Measurements from ENCODE around the gene UBXN6. TPM values are rescaled to one million over a fixed set of nuclear protein-coding genes. Genes with fewer than 3 reads are reported as not detected.
A peak's percentile ranks its signal among the peaks of the same experiment; 100 is the strongest.

The UBXN6 gene
- total and polyA plus RNA-seq, 11 donors, result 75.1 to 137 (median 113) TPM

DNA sequence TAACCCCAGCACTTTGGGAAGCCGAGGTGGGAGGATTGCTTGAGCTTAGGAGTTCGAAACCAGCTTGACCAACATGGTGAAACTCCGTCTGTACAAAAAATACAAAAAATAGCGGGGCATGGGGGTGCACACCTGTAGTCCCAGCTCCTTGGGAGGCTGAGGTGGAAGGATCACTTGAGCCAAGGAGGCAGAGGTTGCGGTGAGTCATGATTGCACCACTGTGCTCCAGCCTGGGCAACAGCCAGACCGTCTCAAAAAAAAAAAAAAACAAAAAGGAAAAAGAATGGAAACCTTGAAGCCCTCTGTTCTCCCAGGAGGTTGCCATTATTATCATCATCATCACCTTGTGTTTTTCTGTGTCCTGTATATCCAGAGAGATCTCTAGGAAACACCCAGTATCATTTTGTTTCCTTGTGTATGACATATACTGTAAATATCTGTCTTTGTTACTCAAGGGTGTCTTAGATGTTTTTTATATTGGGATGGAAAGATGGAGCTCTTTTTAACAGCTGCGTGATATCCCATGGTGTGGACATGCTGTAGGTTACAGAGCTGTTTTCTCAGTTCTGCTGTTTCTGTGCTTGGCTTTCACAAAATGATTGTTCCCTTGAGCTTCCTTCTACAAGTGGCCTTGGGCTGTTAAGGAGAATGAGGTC, 43.3 kb downstream of the UBXN6 start:
- intact Hi-C loops (cut with DNase I), result no loop called here
- Histone ChIP-seq H3K27me3 (no peaks in the 10 kb centered on the region), H3K9me3 (no peaks in the 10 kb centered on the region), H3K4me3 (no peak overlapping the region), H3K27ac (no peak overlapping the region), H3K4me1 (peaks cover 0 to 10% (median 0%) of the 10 kb centered on the region in 12 donors), H3K36me3 (peaks cover 0 to 27% (median 7%) of the 10 kb centered on the region in 9 donors)
- WGBS, 4 donors, result 88 to 96% (median 89%) methylated on average over 7 of the region's 7 CpGs
- DNase-seq, result peak in 1 of 5 donors; percentile 13
- peak in 1 of 4 donors; percentile 20 for ATAC-seq
- TF ChIP-seq, protein P1, sequence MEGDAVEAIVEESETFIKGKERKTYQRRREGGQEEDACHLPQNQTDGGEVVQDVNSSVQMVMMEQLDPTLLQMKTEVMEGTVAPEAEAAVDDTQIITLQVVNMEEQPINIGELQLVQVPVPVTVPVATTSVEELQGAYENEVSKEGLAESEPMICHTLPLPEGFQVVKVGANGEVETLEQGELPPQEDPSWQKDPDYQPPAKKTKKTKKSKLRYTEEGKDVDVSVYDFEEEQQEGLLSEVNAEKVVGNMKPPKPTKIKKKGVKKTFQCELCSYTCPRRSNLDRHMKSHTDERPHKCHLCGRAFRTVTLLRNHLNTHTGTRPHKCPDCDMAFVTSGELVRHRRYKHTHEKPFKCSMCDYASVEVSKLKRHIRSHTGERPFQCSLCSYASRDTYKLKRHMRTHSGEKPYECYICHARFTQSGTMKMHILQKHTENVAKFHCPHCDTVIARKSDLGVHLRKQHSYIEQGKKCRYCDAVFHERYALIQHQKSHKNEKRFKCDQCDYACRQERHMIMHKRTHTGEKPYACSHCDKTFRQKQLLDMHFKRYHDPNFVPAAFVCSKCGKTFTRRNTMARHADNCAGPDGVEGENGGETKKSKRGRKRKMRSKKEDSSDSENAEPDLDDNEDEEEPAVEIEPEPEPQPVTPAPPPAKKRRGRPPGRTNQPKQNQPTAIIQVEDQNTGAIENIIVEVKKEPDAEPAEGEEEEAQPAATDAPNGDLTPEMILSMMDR (IDR thresholded peaks at IDR 0.05), result no peak
- TF ChIP-seq POLR2A (IDR thresholded peaks at IDR 0.05), result no peak

DNA sequence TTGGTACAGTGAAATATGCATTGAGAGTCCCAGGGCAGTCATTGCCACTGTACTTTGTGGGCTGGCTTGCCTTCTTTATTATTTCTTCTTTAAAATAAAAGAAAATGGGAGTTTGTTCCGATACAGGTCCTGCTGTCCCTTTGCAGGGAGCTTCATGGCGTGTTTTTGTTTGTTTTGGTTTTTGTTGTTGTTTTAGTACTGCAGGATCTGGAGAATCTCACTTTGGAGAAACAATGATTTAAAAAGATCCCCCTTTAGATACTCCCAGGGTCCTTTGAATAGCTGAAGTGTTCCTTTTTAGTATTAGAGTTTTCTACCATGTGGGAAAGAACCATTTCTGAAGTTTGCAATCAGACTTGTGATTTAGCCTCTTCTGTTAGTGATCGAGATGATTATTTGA, 44.0 kb downstream of the UBXN6 start:
- H3K4me3 ChIP-seq, result no peak overlapping the region
- peaks cover 0 to 27% (median 7%) of the 10 kb centered on the region in 9 donors for H3K36me3 ChIP-seq
- intact Hi-C loops (cut with DNase I), result no loop called here
- WGBS, 4 donors, result 95 to 98% (median 96%) methylated on average over 3 of the region's 3 CpGs
- H3K9me3 ChIP-seq, result no peaks in the 10 kb centered on the region
- no peak overlapping the region for H3K27ac ChIP-seq
- ATAC-seq (no peak), DNase-seq (no peak)
- peaks cover 0 to 10% (median 0%) of the 10 kb centered on the region in 12 donors for H3K4me1 ChIP-seq
- TF ChIP-seq, protein P1 (IDR thresholded peaks at IDR 0.05), result no peak
- H3K27me3 ChIP-seq, result no peaks in the 10 kb centered on the region

DNA sequence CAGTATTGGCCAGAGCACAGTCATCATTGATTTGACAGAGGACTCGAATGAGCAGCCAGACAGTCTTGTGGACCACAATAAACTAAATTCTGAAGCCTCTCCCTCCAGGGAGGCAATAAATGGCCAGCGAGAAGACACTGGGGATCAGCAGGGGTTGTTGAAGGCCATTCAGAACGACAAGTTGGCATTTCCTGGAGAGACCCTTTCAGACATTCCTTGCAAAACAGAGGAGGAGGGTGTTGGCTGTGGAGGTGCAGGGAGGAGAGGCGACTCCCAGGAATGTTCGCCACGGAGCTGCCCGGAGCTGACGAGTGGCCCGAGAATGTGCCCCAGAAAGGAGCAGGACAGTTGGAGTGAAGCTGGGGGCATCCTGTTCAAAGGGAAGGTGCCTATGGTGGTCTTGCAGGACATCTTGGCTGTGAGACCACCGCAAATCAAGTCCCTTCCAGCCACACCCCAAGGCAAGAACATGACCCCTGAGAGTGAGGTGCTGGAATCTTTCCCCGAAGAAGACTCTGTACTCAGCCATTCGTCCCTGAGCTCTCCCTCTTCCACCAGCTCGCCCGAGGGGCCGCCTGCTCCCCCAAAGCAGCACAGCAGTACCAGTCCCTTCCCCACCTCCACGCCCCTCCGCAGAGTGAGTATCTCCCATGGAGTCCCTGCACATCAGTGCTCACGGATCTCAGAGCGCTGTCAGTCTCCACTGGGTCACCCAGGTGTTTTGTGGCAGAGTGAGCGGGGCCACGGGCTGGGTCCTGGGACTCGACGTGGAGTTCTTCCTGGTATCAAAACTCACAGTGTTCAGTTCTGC, 48.3 kb downstream of the UBXN6 start:
- Histone ChIP-seq H3K4me3 (no peak overlapping the region), H3K27me3 (no peaks in the 10 kb centered on the region), H3K9me3 (no peaks in the 10 kb centered on the region), H3K36me3 (peaks cover 0 to 27% (median 7%) of the 10 kb centered on the region in 9 donors), H3K4me1 (peaks cover 0 to under 1% (median 0%) of the 10 kb centered on the region in 12 donors), H3K27ac (no peak overlapping the region)
- intact Hi-C loops (cut with DNase I), result loop anchor here in 2 of 10 donors (10.0 kb wide), 2 partner anchors 45 to 145 kb away; partner anchors contain the start of gene UBXN6 (in 1 of the 2)
- DNase-seq (peak in 1 of 5 donors; percentile 60), ATAC-seq (no peak)
- TF ChIP-seq, protein P1 (IDR thresholded peaks at IDR 0.05), result no peak
- TF ChIP-seq POLR2A (IDR thresholded peaks at IDR 0.05), result no peak
- WGBS, 4 donors, result 90 to 92% (median 92%) methylated on average over 22 to 23 of the region's 23 CpGs

DNA sequence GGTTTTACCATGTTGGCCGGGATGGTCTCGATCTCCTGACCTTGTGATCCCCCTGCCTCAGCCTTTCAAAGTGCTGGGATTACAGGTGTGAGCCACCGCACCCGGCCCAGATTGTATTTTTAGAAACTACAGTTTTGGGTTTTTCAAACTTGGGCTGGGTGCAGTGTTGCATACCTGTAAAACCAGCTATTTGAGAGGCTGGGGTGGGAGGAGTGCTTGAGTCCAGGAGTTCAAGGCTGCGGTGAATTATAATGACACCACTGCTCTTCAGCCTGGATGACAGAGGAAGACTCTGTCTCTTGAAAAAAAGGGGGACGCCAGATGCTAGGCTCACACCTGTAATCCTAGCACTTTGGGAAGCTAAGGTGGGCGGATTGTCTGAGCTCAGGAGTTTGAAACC, 51.0 kb downstream of the UBXN6 start:
- ATAC-seq (no peak), DNase-seq (no peak)
- Histone ChIP-seq H3K27ac (no peak overlapping the region), H3K36me3 (peaks cover 0 to 14% (median 2%) of the 10 kb centered on the region in 9 donors), H3K4me1 (peaks cover 4 to 20% (median 11%) of the 10 kb centered on the region in 12 donors), H3K27me3 (no peaks in the 10 kb centered on the region), H3K9me3 (no peaks in the 10 kb centered on the region), H3K4me3 (no peak overlapping the region)
- TF ChIP-seq, protein P1 (IDR thresholded peaks at IDR 0.05), result no peak
- no peak for TF ChIP-seq POLR2A (IDR thresholded peaks at IDR 0.05)
- WGBS, 4 donors, result 95 to 96% (median 96%) methylated on average over 6 to 7 of the region's 7 CpGs
- intact Hi-C loops (cut with DNase I), result loop anchor here in 2 of 10 donors (10.0 kb wide), 2 partner anchors 48 to 142 kb away; partner anchors contain the start of gene UBXN6 (in 1 of the 2)

Data from heart left ventricle (tissue), 16 donors.